Endothelial cell of umbilical vein (primary cell): ENCODE data around the gene CDCA3. TPM values are rescaled to one million over a fixed set of nuclear protein-coding genes. Genes with fewer than 3 reads are reported as not detected.
"Not testable (repeated sequence)": the region's sequence is repeated elsewhere in the genome, so short reads cannot be mapped to it uniquely, and the experiment has no call there.

Experiments used
- BruUV-seq: library from RNA; stranded (reverse); fragments of 400-500 nt; replicated peaks from 2 replicates; lab custom pipeline; 2021; lab: Mats Ljungman, UMichigan
- CTCF ChIA-PET: fragments of 300-600, 350-600 bp; sonication (Branson Sonifier 250); formaldehyde crosslinking; loops from one replicate; lab custom pipeline; 2021; ENCODE audit warnings: antibody characterized with exemption, inconsistent platforms; lab: Charles Lee
- POLR2A ChIA-PET: fragments of 300-600, 350-600 bp; sonication (Branson Sonifier 250); formaldehyde crosslinking; loops from one replicate; lab custom pipeline; 2021; ENCODE audit warnings: antibody characterized with exemption, inconsistent platforms; lab: Charles Lee
- DNase-seq: peaks from one replicate; pipeline ENCODE4 v3.0.0-alpha.2; 2011; ENCODE audit warnings: low read depth, low spot score
- FAIRE-seq: peaks from 2 replicates; lab custom pipeline; 2011; peaks lifted over from hg19 to GRCh38; lab: Jason Lieb, UNC
- H2AFZ ChIP-seq: 2 replicates; pipeline ENCODE4 v1.6.0; 2012; ENCODE audit warnings: low read depth, low read length, control low read depth, inconsistent platforms
- H3K27ac ChIP-seq: 2 replicates; pipeline ENCODE4 v1.5.1; 2011; ENCODE audit warnings: low read depth, mild to moderate bottlenecking, control low read depth, low read length, moderate library complexity; ENCODE audit not compliant: insufficient read depth
- H3K27me3 ChIP-seq, 2 experiments: 2 replicates each; pipeline versions ENCODE4 v1.6.0 to v1.6.1; 2011; ENCODE audit warnings: low read length in 2 of 2, mixed read lengths in 1 of 2; ENCODE audit not compliant: control insufficient read depth in 2 of 2, insufficient read depth in 2 of 2
- H3K36me3 ChIP-seq, 2 experiments: 2 replicates in 1 of 2; 3 replicates in 1 of 2; pipeline ENCODE4 v1.5.1; 2011; ENCODE audit warnings: low read length in 2 of 2, mild to moderate bottlenecking in 1 of 2, moderate library complexity in 1 of 2; ENCODE audit not compliant: control insufficient read depth in 2 of 2, insufficient read depth in 2 of 2; ENCODE audit errors: extremely low read depth in 1 of 2
- H3K4me1 ChIP-seq: 3 replicates; pipeline ENCODE4 v1.5.1; 2011; ENCODE audit warnings: mild to moderate bottlenecking, low read length; ENCODE audit not compliant: control insufficient read depth, insufficient read depth; ENCODE audit errors: extremely low read depth
- H3K4me2 ChIP-seq: 2 replicates; pipeline ENCODE4 v1.6.1; 2011; ENCODE audit warnings: low read length, control low read depth, mixed read lengths; ENCODE audit not compliant: insufficient read depth
- H3K4me3 ChIP-seq, 3 experiments: fragments of 200-600 bp in 1 of 3; sonication (generic), shearing (Covaris generic) in 1 of 3; replicated peaks in 1 of 3; 2 replicates each; pipeline ENCODE4 v1.5.1; 2011 to 2016; ENCODE audit warnings: control low read depth in 3 of 3, low read length in 3 of 3, mild to moderate bottlenecking in 2 of 3, inconsistent platforms in 1 of 3, low read depth in 1 of 3, moderate library complexity in 1 of 3; ENCODE audit not compliant: insufficient read depth in 1 of 3
- H3K79me2 ChIP-seq: 2 replicates; pipeline ENCODE4 v1.6.0; 2012; ENCODE audit warnings: low read length, inconsistent platforms; ENCODE audit not compliant: control insufficient read depth, insufficient read depth
- H3K9ac ChIP-seq: replicated peaks from 2 replicates; pipeline ENCODE3; 2011; ENCODE audit warnings: low read length, control low read depth; ENCODE audit not compliant: insufficient read depth; ENCODE audit errors: extremely low read depth
- H3K9me1 ChIP-seq: replicated peaks from 3 replicates; pipeline ENCODE4 v1.6.0; 2011; ENCODE audit warnings: mild to moderate bottlenecking, low read length; ENCODE audit not compliant: control insufficient read depth, insufficient read depth; ENCODE audit errors: extremely low read depth
- H3K9me3 ChIP-seq: replicated peaks from 2 replicates; pipeline ENCODE4 v1.5.1; 2012; ENCODE audit warnings: low read length, inconsistent platforms; ENCODE audit not compliant: control insufficient read depth, insufficient read depth
- H4K20me1 ChIP-seq: replicated peaks from 2 replicates; pipeline ENCODE3; 2011; ENCODE audit warnings: mild to moderate bottlenecking, low read length; ENCODE audit not compliant: control insufficient read depth, insufficient read depth; ENCODE audit errors: extremely low read depth
- CTCF ChIP-seq, 2 donors: IDR thresholded peaks; 1 replicate in 1 of 2; 2 replicates in 1 of 2; pipeline ENCODE4 v1.5.1; 2011; ENCODE audit warnings: low read length in 2 of 2, mild to moderate bottlenecking in 2 of 2, moderate library complexity in 2 of 2, control low read depth in 1 of 2, inconsistent platforms in 1 of 2, low read depth in 1 of 2; ENCODE audit not compliant: insufficient read depth in 1 of 2; ENCODE audit errors: extremely low read depth in 1 of 2
- EZH2 ChIP-seq: IDR thresholded peaks from 2 replicates; pipeline ENCODE4 v1.6.1; 2012; ENCODE audit warnings: borderline replicate concordance, low read depth, mild to moderate bottlenecking, moderate library complexity, low read length, inconsistent platforms; ENCODE audit not compliant: severe bottlenecking
- FOS ChIP-seq: IDR thresholded peaks from 2 replicates; pipeline ENCODE4 v1.6.1; 2011; ENCODE audit warnings: mild to moderate bottlenecking, low read length, moderate library complexity, borderline replicate concordance; ENCODE audit not compliant: insufficient read depth
- GATA2 ChIP-seq: IDR thresholded peaks from 2 replicates; pipeline ENCODE4 v1.7.0; 2011; ENCODE audit warnings: low read depth, mild to moderate bottlenecking, moderate library complexity, mixed read lengths, low read length; ENCODE audit not compliant: insufficient read length, insufficient read depth
- JUN ChIP-seq: IDR thresholded peaks from 2 replicates; pipeline ENCODE4 v1.6.1; 2011; ENCODE audit warnings: borderline replicate concordance, low read depth; ENCODE audit not compliant: insufficient read length, insufficient read depth
- MAX ChIP-seq: IDR thresholded peaks from 2 replicates; pipeline ENCODE4 v1.6.1; 2011; ENCODE audit not compliant: insufficient read depth, insufficient read length
- MYC ChIP-seq: IDR thresholded peaks from one replicate; pipeline ENCODE4 v1.6.1; 2011; ENCODE audit warnings: mild to moderate bottlenecking, low read depth, low read length
- POLR2A ChIP-seq: IDR thresholded peaks from 2 replicates; pipeline ENCODE4 v1.6.1; 2012; ENCODE audit warnings: low read depth, mild to moderate bottlenecking, control low read depth, low read length
- POLR2AphosphoS5 ChIP-seq: IDR thresholded peaks from 2 replicates; pipeline ENCODE4 v1.6.1; 2012; ENCODE audit warnings: low read depth, mild to moderate bottlenecking, control low read depth, low read length, moderate library complexity; ENCODE audit not compliant: insufficient read depth
- dilution Hi-C: fragments of 300-500 bp; cut with MboI; formaldehyde crosslinking; loops from one replicate; pipeline ENCODE4 v1.15.0; 2019; ENCODE audit warnings: low sequenced_read_pairs; ENCODE audit not compliant: extremely low pct_ligation_motif_present
- intact Hi-C: fragments of 100-400 bp; cut with micrococcal nuclease; formaldehyde crosslinking; loops from one replicate; pipeline ENCODE4 v1.10.0; 2022
- polyA plus RNA-seq, 4 experiments: library from polyadenylated mRNA; depleted of rRNA in 3 of 4; stranded (reverse) in 3 of 4; unstranded in 1 of 4; fragments of >200 nt; gene quantifications; 2 replicates each; pipeline versions ENCODE4 v1.2.1 to v1.2.3, GENCODE V29; 2011 to 2012; ENCODE audit warnings: missing spikeins in 1 of 4
- total RNA-seq: library from RNA; stranded (reverse); gene quantifications from 2 replicates; pipeline ENCODE4 v1.2.3, GENCODE V29; 2021

CDCA3 gene
- total and polyA plus RNA-seq, 2 donors (not counting 3 experiments of a cell fraction or from before 2014, with no cell fraction given), result 44.3 to 53.5 TPM

DNA sequence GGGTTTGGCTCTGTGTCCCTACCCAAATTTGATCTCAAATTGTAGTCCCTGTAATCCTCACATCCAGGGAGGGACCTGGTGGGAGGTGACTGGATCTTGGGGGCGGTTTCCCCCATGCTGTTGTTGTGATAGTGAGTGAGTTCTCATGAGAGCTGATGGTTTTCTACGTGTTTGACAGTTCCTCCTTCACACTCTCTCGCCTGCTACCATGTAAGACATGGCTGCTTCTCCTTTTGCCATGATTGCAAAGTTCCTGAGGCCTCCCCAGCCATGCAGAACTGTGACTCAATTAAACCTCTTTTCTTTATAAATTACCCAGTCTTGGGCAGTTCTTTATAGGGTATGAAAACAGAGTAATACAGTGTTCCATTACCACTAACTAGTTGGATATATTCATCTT is 43.2 kb upstream of the CDCA3 start:
- Histone ChIP-seq H3K27ac (no peak overlapping the region), H3K4me3 (no peak overlapping the region), H3K4me2 (no peak overlapping the region), H3K9ac (no peak overlapping the region), H3K9me1 (no peaks in the 10 kb centered on the region), H3K27me3 (no peaks in the 10 kb centered on the region), H4K20me1 (no peaks in the 10 kb centered on the region), H3K36me3 (no peaks in the 10 kb centered on the region), H2AFZ (no peak overlapping the region), H3K4me1 (peaks cover 10% of the 10 kb centered on the region), H3K79me2 (no peaks in the 10 kb centered on the region), H3K9me3 (no peaks in the 10 kb centered on the region)
- BruUV-seq, result no TSS peak
- intact Hi-C loops, result no loop called here
- ChIA-PET CTCF (interaction anchor here (0.8 kb wide), 1 partner anchor 25 kb away, joined by 3 read pairs; no protein-coding TSS in a partner anchor), POLR2A (no interaction called here)
- dilution Hi-C loops, result no loop called here
- DNase-seq (no peak), FAIRE-seq (no peak)
- TF ChIP-seq POLR2A (no peak), CTCF (IDR thresholded peaks at IDR 0.05; ENCODE audit: extremely low read depth in 1 of 2, insufficient read depth in 1 of 2, low read depth in 1 of 2, low read length in 2 of 2) (no peak), POLR2AphosphoS5 (no peak), FOS (no peak), MYC (no peak), MAX (no peak), GATA2 (no peak), JUN (no peak), EZH2 (no peak)

GRCh38 chr12:6892683-6893082 is 41.6 kb upstream of the CDCA3 start:
- H3K9ac ChIP-seq, dilution Hi-C loops, intact Hi-C loops, H3K4me1 ChIP-seq, DNase-seq, FAIRE-seq, H3K27ac ChIP-seq, H3K27me3 ChIP-seq, H3K9me1 ChIP-seq, H3K79me2 ChIP-seq, H3K36me3 ChIP-seq, H3K9me3 ChIP-seq, H3K4me3 ChIP-seq, H4K20me1 ChIP-seq, BruUV-seq, H2AFZ ChIP-seq, H3K4me2 ChIP-seq, POLR2A ChIA-PET: not testable (repeated sequence)
- CTCF ChIA-PET, result interaction anchor here (1.0 to 2.4 kb wide), 4 partner anchors 13 to 20 kb away, joined by 3 to 74 read pairs (median 8); partner anchors contain the start of gene SPSB2
